Occipital lobe (tissue), 2 donors: ENCODE measurements around the gene SGK1. TPM values are rescaled to one million over a fixed set of nuclear protein-coding genes. Genes with fewer than 3 reads are reported as not detected.
"Not testable (repeated sequence)": the region's sequence is repeated elsewhere in the genome, so short reads cannot be mapped to it uniquely, and the experiment has no call there.

Experiments
- DNase-seq: peaks from one replicate; lab custom pipeline; 2025; lab: John Stamatoyannopoulos, UW
- total RNA-seq: library from RNA; depleted of rRNA; stranded (reverse); fragments of >200 nt; gene quantifications from one replicate; pipeline ENCODE4 v1.2.3, GENCODE V29; 2014

The SGK1 gene
- total RNA-seq, 1 donor from 2014 or later = 75.5 TPM

DNA sequence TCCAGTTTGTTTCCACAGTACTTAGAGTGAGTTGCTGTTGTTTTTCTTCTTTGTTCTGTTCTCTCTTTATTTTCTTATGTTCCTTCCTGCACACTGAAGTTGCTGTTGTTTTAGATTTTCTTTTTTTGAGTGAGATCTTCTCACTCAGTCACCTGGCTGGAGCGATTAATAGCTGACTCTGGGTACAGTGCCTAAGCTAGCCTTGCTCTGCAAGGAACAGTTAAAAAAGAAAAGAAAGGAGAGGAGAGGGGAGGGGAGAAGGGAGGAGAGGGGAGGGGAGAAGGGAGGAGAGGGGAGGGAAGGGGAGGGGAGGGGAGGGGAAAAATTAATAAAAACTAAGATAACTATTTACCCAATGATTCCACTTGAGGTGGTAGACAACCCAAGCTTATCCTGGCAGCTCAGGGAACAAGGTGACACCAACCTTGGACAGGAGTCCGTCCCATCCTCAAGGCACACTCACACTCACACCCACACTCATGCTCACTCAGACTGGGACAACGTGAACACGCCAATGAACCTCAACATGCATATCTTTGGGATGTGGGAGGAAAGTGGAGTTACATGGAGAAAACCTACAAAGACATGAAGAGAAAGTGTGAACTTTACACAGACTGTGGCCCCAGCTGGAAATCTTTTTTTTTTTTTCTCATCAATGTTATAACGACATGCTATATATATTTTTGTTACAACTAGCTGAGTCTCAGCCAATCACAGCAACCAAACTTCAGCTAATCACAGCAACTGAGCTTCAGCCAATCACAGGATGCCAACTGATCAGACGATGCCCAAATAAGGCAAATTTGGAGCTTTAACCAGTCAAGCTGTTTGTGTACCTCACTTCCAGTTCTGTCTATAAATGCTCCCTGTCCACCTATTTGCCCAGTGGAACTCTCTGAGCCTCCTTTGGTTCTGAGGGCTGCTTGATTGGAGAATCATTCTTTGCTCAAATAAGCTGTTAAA is 124.1 kb downstream of the SGK1 start:
- no peak for DNase-seq

DNA sequence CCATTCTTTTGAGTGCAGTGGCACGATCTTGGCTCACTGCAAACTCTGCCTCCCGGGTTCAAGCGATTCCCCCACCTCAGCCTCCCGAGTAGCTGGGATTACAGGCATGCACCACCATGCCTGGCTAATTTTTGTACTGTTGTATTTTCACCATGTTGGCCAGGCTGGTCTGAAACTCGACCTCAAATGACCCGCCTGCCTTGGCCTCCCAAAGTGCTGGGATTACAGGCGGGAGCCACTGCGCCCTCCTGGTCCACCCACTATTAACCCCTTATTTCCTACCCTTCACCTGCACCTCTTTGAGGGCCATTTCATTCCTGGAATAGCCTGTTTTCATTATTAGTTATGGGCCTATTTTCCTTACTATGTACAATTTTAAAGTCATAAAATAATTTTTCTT is 125.3 kb downstream of the SGK1 start:
- DNase-seq = not testable (repeated sequence)

DNA sequence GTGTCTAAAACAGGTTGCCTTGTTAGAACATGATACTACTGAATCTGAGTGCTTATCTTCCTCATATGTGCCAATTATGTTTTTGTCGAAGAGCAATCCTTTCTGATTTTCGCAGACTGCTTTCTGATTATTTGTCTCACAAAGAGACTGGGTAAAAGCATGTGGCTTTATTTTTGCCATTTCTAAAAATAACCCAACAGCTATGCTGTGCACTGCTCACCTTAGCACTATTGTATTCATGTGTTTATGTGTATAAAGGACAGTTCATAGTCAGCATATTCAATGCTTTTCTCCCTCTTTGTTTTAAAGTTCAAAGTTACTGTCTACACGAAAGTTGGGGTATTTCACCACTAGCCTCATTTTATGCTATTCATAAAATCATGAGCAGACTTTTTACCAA is 127.0 kb downstream of the SGK1 start:
- DNase-seq = no peak

DNA sequence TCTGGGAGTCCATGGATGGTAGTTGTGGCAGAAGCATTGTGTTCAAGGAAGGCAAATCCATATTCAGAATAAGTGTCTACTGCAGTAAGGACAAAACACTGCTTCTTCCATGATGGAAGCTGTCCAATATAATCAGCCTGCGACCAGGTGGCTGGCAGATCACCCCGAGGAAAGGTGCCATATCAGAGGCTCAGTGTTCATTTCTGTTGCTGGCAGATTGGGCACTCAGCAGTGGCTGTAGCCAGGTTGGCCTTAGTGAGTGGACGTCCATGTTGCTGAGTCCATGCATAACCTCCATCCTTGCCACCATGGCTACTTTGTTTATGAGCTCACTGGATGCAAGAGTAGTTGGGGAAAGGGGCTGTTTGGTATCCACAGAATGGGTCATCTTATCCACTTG is 130.2 kb downstream of the SGK1 start:
- DNase-seq = no peak

DNA sequence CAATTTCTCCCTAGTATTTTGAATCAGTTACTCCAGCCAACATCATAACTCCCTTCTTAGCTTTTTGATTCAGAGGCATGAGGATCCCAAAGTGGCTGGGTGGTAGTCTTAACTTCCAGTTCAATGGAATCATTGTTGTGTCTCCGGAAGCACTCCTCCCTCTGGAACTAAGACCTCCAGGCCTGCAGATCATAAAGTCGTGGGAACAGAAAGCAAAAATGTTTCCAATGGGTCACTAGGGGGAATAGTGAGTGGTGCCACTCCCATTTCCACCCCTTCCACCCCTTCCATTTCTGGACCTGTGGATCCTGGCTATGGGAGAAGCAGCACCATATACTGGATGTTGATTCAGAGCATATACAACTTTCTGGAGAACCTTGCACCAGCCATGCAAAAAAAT is 130.8 kb downstream of the SGK1 start:
- DNase-seq = no peak

DNA sequence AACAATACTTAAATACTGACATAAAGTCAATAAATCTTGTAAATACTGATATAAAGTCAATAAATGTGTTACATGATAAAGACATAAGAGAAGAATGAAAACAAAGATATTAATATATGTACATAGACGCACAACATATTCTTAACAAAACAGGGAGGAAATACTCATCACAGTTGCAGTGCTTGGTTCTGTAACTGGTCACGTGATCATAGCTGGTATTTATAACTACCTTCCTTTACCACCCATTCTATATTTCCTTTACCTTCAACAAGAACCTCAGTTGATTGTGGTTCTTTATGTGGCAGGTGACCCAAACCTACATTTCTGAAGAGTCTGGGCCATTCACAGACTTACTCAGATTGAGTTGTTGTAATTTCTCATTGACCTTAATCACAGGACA is 131.6 kb downstream of the SGK1 start:
- DNase-seq = no peak

DNA sequence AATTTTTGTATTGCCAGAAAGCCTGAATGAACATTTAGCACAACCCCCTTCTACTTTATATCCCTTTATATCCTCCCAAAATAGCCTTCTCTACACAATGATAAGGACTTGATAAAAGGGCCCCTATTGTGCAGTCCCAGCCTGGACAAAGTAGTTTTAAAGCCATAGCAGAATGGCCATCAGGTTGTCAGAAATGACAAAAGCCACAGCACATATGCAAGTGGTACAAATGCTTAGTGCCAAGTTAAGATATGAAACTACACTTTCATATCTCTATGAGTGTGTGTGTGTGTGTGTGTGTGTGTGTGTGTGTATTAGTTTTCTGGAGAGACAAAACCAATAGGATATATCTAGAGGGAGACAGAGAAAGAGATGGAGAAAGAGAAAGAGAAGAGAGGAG is 132.6 kb downstream of the SGK1 start:
- no peak for DNase-seq

DNA sequence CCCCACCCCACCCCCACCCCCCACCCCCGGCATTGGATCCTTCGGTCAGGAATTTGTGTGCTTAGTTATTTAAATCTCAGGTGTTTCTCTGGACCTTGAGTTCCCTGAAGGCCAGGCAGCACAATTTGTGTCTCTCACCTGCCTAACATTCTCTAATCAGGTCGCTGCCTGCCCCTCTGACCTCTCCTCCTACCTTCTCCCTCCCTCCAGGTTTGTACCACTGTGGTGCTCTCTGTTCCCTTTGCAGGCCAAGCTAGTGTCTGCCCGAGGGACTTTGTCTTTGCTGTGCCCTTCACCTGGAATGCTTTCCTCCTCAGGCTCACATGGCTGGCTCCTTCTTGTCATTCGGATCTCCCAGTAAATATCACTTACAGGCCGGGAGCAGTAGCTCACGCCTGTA is 134.1 kb downstream of the SGK1 start:
- no peak for DNase-seq

DNA sequence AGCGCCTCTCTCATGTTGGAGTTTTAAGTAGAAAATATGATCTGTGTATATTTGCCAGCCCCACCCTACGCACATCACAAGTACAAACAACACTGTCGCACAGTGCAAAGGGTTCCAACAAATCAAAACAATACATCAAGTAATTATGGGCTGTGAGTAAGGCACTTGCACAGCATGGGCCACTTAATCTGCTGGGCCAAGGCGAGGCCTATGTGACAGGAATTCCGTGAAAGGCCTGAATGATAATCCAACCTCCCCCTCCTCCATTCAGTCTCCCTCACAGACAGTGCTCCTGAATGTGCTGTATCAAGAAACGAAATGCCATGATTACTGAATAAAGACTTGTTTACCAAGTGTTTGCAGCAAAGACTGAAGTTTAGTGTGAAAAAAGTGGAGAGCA is 135.4 kb downstream of the SGK1 start:
- DNase-seq = no peak

DNA sequence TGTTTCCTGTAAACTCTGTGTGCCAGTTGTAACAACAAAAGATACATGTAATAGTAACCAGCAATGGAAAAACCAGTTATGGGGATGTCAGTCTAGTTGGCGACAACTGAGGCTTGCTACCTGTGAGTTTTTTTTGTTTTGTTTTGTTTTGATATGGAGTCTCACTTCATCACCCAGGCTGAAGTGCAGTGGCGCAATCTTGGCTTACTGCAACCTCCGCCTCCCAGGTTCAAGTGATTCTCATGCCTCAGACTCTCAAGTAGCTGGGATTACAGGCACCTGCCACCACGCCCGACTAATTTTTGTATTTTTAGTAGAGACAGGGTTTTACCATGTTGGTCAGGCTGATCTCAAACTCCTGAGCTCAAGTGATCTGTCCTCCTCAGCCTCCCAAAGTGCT is 136.2 kb downstream of the SGK1 start:
- not testable (repeated sequence) for DNase-seq

DNA sequence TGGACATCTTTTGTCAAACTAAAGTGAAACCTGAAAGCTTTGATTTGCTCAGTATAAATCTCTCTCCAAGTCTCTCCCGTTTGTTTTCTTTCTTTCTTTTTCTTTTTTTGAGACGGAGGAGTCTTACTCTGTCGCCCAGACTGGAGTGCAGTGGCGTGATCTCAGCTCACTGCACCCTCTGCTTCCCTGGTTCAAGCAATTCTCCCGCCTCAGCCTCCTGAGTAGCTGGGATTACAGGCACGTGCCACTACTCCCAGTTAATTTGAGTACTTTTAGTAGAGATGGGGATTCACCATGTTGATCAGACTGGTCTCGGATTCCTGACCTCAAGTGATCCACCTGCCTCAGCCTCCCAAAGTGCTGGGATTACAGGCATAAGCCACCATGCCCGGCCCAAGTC is 136.7 kb downstream of the SGK1 start:
- DNase-seq = not testable (repeated sequence)

DNA sequence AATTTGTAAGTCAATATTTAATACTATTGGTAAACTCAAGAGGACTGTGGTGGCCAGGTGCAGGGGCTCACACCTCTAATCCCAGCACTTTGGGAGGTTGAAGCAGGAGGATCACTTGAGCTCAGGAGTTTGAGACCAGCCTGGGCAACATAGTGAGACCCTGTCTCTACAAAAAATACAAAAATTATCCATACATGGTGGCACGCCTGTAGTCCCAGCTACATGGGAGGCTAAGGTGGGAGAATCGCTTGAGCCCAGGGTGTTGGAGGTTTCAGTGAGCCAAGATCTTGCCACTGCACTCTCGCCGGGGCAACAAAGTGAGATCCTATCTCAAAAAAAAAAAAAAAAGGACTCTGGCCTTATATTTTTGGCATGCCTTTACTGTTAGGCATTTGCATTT is 137.4 kb downstream of the SGK1 start:
- not testable (repeated sequence) for DNase-seq

DNA sequence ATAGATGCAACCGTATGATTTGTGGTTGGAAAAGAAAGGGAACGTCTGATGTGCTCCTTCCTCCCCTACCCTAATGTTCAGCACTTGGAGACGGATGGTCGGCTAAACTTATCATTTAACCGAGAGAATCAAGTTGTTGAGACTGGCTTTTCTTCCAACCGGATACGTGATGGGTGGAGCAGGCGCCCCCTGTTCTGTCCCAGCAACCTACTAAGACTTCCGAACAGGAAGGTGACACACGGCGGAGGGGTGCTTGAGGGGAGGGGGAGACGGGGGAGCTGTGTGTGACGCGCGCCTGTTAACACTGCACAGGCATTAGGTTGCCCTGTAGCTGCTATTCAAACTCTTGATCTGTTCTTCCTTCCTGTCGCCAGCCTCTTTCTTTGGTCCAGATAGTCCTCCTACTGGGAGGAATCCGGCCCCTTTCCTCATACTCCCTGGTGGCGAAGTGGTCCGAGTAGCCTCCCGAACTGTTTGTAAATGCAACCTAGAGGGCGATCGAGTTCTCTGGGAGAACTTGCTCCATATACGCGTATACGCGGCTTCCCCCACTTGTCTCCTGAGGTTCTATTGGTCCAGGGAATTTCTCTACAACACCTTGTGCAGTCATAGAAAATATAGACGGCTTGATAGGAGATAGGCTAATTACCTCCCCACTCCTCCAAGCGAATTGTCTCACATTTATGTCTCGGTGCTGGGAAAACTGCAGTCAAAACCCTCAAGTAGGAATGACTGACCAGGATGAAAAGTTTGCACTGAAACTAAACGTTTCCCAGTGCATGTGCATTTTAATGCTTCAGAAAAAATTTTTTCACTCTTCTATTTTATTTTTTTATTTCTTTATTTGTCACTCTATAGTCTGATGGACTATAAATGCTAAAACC is 139.5 kb downstream of the SGK1 start:
- DNase-seq = peak; percentile 79

DNA sequence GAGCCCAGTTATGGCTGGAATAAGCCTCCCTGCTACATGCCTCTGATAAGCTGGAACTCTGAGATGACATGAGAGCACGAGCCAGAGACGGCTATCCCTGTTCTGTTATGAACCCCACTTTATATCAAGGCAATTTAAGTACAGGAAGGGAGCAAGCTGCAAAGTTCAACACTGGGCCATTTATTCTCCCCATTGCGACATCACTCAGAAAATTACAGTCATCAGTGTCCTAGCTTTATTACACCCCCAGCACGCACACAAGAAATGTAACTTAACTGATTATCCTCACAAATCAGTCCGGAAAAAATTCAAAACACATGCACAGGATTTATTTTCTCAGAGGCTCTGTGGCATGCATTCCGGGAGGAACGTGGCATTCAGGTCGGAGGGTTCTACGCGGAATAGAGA is 140.2 kb downstream of the SGK1 start:
- DNase-seq = no peak

DNA sequence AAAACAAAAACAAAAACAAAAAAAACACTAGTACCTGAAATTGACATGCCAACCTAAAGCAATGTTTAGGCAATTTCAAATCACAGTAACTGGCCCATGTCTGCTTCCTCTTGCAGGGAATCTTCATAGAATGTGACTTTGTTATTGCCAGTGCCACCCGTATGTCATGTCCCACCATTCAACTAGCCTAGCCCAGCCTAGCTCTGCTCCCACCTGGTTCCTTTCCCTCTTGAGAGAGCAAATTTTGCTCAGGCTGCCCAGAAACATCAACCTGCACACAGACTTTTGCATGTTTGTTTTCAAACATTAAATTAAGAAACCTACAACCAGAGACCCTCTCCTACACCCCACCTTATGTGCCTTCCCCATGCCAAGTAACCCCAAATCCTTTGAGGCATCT is 140.7 kb downstream of the SGK1 start:
- no peak for DNase-seq

DNA sequence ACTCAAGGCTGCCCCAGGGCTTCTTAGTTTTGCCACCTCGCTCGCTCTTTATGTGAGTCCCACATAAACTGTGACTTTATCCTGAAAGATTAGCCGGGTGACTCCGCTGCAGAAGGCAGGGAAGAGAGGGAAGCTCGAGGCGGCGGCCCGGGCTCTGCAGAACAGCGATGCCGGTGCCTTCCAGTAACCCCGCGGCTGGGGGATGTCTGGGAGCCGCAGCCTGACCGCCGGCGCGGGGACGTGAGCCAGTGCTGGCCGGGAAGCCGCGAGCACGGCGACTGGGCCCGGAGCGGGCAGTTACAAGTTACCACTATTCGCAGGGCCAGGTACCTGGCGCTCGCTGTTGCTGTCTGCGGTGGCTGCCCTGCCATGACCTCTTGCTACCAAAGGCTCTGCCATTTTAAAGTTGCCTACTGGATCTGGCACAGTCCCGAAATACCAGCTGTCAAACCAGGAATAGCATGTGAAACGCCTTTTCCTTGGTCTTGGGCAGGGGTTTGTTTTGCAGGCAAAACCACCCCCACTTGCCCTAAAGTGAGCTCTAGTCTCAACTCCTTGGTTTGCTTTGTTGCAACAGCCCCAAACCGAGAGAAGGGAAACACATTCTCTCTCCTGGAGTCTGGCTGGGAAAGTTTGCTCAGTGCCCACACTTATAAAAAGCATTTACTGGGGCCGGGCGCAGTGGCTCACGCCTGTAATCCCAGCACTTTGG is 141.5 kb downstream of the SGK1 start:
- no peak for DNase-seq

DNA sequence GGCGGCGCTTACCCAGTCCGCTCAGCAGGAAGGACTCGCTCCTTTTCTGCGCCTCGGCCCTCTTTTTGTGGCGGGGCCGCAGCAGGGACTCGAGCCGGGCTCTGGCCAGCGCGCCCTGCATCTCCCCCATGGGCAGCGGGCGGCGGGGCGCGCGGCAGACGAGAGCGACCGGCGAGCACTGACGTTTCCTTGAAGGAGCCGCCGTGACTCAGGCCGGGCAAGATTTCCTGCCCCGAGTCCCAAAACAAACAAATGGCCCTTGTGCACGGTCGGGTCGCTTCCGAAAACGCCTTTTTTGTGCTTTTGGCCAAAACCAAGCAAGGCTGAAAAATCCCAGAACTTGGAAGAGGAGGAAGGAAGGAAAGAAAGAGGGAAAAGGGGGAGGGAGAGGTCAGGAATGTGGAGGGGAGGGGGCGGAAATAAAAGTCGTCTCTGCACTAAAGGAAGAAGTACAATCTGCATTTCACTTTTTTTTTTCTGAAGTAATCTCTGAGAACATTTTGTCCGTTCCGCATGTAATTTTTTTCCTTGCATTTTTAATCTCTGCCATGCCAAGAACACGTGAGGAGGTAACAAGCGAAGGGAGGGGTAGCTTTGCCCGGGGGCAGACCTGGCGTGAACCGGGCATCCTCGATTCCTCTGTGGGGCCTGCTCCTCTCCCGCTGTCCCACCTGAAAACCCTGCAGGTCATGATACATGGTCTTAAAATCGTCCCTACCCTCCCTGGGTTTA is 142.2 kb downstream of the SGK1 start:
- DNase-seq = peak; percentile 60

DNA sequence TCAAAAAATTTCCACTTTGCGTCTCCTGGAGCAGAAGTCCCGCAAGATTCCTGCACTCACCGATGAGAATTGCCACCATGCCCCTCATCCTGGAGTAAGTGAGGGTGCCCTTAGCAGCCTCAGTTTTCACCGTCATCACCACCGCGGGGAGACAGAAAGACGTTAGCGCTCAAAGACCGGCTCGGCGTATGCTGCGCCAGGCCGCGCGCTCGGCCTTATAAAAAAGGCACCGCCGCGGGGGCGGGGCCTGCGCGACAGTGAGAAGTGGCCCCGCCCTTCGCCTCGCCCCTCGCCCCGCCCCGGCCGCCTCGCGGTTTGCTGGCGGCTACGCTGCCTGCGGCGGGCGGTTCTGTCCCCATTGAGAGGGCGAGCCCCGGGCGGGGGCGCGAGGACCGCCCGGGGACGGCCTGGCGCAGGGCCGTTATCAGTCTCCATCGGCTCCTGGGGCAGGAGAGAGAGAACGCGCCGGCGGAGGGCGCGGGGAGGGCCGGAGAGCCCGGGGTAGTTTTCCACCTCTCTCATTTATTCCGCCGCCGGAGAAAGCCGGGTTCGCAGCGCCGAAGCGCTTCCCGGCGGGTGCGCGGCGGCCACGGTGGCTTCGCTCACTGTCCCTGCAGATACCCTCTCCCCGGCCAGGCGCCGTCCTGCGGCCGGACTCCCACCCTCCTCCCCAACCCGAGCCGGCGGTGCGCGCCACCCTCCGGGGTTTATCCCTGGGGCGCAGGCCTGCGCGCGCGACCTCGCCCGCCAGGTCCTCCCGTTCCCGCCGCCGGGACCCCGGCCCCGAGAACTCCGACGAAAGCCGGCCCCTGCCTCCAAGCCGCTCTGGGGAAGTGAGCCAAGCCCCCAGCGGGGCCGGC is 143.0 kb downstream of the SGK1 start:
- DNase-seq = peak; percentile 94

DNA sequence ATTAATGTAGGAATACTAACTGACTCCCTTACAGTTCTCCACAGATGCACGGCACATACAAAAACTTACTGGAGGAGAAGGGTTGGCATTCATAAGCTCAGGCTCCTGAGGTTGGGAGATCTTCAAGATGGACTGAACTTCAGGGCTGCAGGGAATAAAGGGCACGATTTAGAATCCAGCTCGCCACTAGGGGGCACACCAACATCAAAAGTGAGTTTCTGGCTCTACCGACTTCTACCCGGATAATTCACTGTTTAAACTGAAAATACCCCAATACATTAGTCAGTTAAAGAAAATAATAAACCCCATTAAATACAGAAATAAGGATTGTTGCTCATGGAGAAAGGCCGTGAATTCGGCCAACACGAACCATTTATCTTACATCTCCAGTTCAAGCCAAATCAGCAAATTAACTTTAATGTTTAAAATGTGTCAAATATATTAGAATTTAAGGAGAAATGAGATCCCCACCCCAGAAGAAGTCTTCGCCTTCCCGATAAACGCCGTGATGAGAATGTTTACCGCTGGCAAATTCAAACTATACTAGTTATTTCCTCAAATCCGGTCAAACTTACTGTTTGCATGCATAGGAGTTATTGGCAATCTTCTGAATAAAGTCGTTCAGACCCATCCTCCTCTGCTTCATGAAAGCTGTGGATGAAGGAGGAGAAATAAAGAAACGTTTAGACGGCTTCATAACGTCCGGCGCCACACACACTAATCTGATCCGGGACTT is 143.8 kb downstream of the SGK1 start:
- DNase-seq = peak; percentile 61
